ENCODE data around the gene ATP6V0E2. TPM values are rescaled to one million over a fixed set of nuclear protein-coding genes. Genes with fewer than 3 reads are reported as not detected.

ATP6V0E2 gene
- total and polyA plus RNA-seq, 2 donors from 2014 or later = 19.8 to 138 TPM

- H3K4me1 ChIP-seq (ENCODE audit: control insufficient read depth in 2 of 3, insufficient read depth in 2 of 3, low read depth in 1 of 3, low read length in 3 of 3) = peaks cover 0 to 16% (median 3%) of the 10 kb centered on the region in 3 donors
- no peaks in the 10 kb centered on the region for H3K27me3 ChIP-seq (ENCODE audit: control insufficient read depth, insufficient read depth, low read length)
- H3K9me3 ChIP-seq (ENCODE audit: control insufficient read depth in 2 of 3, insufficient read depth in 1 of 3, low read length in 3 of 3) = no peaks in the 10 kb centered on the region
- peaks cover 0 to 17% (median 5%) of the 10 kb centered on the region in 3 donors for H3K36me3 ChIP-seq (ENCODE audit: control insufficient read depth in 2 of 3, insufficient read depth in 3 of 3, low read length in 3 of 3)
- no peak overlapping the region for H3K9ac ChIP-seq (ENCODE audit: low read length in 3 of 3)
- FAIRE-seq = no peak
- H3K4me3 ChIP-seq (ENCODE audit: low read length in 3 of 3) = no peak overlapping the region
- no peak for DNase-seq
- TF ChIP-seq CTCF (IDR thresholded peaks at IDR 0.05; ENCODE audit: borderline replicate concordance, extremely low read depth, insufficient read depth) = no peak
- H3K27ac ChIP-seq (ENCODE audit: low read depth in 2 of 2, low read length in 2 of 2) = no peak overlapping the region
- intact Hi-C loops (cut with DNase I) = no loop called here
These were observed 17.2 kb upstream of the ATP6V0E2 start for GRCh38 chr7:149856583-149856982.

GRCh38 chr7:149859369-149859768 lies 14.4 kb upstream of the ATP6V0E2 start:
- no peak for DNase-seq
- no peak for TF ChIP-seq CTCF (IDR thresholded peaks at IDR 0.05; ENCODE audit: borderline replicate concordance, extremely low read depth, insufficient read depth)
- Histone ChIP-seq H3K9me3 (ENCODE audit: control insufficient read depth in 2 of 3, insufficient read depth in 1 of 3, low read length in 3 of 3) (no peaks in the 10 kb centered on the region), H3K4me3 (ENCODE audit: low read length in 3 of 3) (no peak overlapping the region), H3K27ac (ENCODE audit: low read depth in 2 of 2, low read length in 2 of 2) (no peak overlapping the region), H3K27me3 (ENCODE audit: control insufficient read depth, insufficient read depth, low read length) (no peaks in the 10 kb centered on the region), H3K36me3 (ENCODE audit: control insufficient read depth in 2 of 3, insufficient read depth in 3 of 3, low read length in 3 of 3) (peaks cover 0 to 29% (median 11%) of the 10 kb centered on the region in 3 donors), H3K4me1 (ENCODE audit: control insufficient read depth in 2 of 3, insufficient read depth in 2 of 3, low read depth in 1 of 3, low read length in 3 of 3) (peaks cover 0 to 15% (median 3%) of the 10 kb centered on the region in 3 donors), H3K9ac (ENCODE audit: low read length in 3 of 3) (no peak overlapping the region)
- FAIRE-seq = no peak
- intact Hi-C loops (cut with DNase I) = no loop called here

DNA sequence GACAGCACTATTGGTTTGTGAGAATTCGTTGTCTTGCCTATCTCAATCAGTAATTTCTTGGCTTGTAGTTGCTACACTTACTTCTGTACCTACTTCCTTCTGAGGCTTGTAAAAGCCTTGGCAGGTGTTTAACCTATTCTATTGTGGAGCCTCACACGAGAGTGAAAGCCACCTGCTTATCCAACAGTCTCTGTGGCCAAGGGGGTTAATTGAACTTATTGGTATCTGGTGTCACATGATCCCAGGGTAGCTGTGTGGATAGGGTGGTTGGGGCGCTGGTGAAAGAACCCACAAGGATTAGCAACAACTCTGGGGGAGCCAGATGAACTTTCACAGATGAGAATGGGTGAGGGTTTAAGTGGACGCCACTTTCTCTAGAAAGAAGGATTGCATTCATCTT lies 13.9 kb upstream of the ATP6V0E2 start:
- no peak for DNase-seq
- no peak overlapping the region for H3K9ac ChIP-seq (ENCODE audit: low read length in 3 of 3)
- no peak overlapping the region for H3K27ac ChIP-seq (ENCODE audit: low read depth in 2 of 2, low read length in 2 of 2)
- intact Hi-C loops (cut with DNase I) = no loop called here
- no peaks in the 10 kb centered on the region for H3K27me3 ChIP-seq (ENCODE audit: control insufficient read depth, insufficient read depth, low read length)
- H3K36me3 ChIP-seq (ENCODE audit: control insufficient read depth in 2 of 3, insufficient read depth in 3 of 3, low read length in 3 of 3) = peaks cover 0 to 29% (median 12%) of the 10 kb centered on the region in 3 donors
- no peaks in the 10 kb centered on the region for H3K9me3 ChIP-seq (ENCODE audit: control insufficient read depth in 2 of 3, insufficient read depth in 1 of 3, low read length in 3 of 3)
- FAIRE-seq = no peak
- TF ChIP-seq CTCF (IDR thresholded peaks at IDR 0.05; ENCODE audit: borderline replicate concordance, extremely low read depth, insufficient read depth) = no peak
- no peak overlapping the region for H3K4me3 ChIP-seq (ENCODE audit: low read length in 3 of 3)
- peaks cover 0 to 10% (median under 1%) of the 10 kb centered on the region in 3 donors for H3K4me1 ChIP-seq (ENCODE audit: control insufficient read depth in 2 of 3, insufficient read depth in 2 of 3, low read depth in 1 of 3, low read length in 3 of 3)

Measured in kidney (tissue), 14 donors.